ENCODE results near the gene ANK3.

Gene ANK3

DNA sequence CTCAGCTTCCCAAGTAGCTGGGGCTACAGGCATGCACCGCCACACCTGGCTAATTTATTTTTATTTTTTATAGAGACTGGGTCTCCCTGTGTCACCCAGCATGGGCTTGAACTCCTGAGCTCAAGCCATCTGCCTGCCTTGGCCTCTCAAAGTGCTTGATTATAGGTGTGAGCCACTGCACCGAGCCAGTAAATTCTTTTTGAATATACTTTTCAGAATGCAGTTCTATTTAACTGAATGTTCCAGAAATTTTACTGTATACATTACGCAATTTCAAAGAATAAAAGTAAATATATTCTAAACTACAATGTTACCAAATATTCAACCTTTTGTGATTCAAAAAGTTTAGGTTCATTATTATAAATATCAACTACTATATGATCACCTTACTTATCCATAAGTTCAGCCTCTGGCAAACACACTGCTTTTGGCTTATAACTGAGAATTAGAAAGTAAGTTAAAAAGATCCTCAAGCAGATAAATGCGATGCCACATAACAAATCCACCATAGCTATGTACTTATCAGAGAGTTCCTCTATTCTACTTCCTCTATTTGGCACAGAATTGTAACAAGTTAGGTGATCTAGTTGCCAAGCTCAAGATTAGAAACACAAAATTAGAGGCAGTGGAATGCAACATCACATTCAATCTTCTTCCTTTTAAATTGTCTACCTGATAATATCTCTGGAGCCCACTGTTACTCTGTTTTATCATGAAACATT is 118.2 kb downstream of the ANK3 start:
- no peak for DNase-seq

DNA sequence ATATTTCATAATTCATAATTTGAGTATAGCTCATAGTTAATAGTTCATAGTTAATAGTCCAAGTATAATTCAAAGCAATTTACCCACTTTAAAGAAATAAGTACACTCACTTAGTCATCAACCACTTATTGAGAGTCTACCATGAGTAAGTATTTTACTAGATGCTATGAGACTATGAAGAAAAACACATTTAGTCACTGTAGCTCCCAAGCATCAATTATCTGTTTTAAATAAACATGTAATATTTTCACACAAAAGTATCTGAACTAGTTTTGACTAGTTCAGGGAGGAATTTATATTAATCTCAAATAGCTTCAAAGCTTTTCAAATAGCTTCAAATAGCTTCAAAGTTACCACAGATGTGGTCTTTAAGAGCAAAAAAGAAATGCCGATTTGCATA is 119.2 kb downstream of the ANK3 start:
- DNase-seq, result no peak

DNA sequence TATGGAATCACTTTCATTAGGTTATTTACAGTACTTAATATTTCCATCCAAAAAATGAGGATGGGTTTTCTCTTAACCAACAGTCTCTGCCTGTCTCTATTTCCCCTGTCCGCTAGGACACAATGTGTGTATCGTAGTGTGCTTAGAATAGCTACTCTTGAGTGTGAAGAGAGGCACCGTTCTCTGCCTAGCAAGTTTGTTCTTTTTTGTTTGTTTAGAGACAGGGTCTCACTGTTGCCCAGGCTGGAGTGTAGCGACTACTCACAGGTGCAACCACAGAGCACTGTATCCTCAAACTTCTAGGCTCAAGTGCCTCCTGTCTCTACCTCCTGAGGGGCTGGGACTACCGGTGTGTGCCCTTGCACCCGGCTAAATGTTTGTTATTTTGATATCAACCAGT is 121.9 kb downstream of the ANK3 start:
- no peak for DNase-seq

DNA sequence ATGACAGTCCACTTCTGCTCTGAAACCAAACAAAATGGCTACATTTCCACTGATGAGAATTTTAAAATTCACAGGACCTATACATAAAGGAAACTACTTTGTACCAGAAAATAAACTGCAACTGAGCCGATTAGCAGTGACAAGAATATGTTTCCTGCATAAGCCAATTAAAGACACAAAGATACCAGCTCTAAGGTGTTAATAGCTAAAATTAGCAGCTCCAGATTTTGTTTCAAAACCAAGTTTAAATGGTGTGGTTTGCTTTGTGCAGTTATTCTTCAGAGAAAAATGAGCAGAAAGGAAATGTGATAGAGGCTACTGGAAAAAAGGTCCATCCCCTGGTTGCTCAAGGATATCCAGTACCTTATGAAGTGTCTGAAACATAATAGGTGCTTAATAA is 123.2 kb downstream of the ANK3 start:
- no peak for DNase-seq

DNA sequence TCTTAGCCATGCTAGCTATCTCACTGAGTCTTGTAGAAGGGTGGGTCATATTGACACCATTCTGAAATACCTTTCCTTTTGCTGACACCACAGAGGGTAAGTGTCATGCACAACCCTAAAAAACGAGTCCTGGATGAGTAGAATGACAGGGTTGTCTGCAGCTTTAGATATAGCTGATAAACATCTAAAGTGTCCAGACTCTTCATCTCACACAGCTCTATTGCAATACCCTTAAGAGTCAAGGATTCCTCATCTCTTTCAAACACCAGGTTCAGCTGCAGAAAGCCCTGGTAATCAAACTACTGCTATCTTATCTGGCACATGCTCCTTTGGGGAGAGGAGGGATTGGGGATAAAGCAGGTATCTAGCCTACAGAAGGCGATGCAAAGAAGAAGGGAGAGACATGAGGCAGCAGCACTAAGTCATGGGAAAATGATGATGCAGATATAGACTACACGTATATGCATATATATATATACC is 127.0 kb downstream of the ANK3 start:
- no peak for DNase-seq

DNA sequence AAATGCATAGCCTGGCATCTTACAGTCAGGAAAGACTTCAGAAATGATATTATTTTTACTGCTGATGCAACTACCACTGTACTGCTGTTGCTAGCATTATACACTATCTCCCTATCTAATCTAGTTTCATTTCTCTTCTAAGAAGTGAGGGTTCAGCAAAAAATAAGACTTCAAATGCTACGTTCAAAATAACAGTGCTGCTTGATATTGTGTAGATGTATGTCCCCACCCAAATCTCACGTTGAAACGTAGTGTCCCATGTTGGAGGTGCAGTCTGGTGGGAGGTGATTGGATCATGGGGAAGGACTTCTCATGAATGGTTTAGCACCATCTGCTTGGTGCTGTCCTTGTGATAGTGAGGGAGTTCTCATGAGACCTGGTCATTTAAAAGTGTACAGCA is 129.4 kb downstream of the ANK3 start:
- DNase-seq, result no peak

DNA sequence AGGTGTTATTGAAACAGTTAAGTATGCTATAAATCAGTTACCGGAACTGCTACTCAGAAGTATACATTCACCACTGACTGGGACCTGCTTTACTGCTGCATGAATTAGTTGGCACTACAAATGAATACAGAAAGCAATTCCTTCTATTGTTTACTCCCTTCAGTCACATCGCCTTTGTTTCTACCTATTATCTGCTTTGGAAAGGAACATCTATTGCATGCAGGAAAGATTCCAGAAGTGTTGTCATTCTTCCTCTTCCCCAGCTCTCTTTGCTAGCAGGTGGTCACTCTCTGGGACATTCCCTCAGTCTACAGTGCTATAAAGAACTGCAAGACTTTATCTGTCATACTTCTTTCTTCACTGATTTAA is 131.3 kb downstream of the ANK3 start:
- DNase-seq, result no peak

DNA sequence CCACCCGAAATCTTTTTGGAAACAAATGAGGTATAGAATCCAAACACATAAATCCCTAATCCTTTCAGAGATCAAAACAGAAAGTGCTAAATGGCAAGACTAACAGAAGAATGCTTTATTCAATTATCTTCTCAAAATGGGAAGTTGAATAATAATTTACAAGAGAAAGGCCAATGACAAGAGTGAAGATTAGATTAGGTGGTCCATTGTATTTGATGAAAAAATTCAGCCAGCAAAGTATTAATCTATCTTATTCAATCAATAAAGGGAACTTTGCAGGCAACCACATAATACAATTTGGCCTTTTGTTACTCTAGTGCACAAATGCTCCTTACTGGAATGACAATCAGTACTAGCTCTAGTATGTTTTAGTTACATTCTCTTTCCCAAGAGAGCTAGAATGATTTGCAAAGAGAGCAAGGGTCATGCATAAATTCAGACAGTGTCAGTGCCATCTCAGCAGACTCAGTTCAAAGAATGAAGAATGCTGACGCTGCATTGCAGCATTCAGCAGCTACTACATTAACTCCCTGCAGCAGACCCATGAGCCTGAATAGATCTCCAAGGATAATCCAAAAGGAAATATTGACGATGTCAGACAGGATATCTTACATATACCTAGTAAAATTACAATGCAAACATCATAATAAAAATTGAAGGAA is 131.8 kb downstream of the ANK3 start:
- no peak for DNase-seq

DNA sequence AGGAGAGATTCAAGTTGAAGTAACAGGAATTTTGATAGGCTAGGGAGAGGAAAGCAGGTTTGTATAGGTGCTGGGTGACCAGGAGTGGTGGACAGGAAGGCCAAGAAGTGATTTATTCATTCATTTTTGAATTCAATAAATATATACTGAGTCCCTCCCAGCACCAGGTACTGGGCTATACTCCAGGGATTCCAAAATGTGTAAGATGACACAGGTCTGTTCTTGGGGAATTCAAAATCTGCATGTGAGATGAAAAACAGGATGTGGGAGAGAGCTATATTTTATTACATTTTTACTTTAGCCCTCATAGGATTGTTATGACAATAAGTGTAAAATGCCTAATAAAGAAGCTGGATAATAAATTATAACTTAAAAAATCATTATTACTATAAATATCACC is 134.9 kb downstream of the ANK3 start:
- DNase-seq, result no peak

DNA sequence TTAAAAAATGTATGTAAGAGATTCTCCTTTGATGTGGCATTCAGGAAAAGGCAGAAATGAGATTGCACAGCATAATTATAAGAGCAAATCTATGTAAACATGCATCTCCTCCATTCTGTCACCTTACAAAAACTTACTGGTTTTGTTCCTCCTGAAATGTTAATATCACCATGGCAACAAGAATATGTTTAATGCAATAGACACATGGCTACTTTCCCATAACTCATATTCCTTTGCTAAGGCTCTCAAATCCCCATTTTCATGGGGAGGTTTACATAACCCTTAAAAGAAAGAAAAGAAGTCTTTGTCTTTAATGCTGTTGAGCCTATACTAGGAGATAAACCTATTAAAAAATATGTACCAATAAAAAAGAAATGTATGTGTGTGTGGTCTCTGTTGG is 136.2 kb downstream of the ANK3 start:
- DNase-seq, result no peak

DNA sequence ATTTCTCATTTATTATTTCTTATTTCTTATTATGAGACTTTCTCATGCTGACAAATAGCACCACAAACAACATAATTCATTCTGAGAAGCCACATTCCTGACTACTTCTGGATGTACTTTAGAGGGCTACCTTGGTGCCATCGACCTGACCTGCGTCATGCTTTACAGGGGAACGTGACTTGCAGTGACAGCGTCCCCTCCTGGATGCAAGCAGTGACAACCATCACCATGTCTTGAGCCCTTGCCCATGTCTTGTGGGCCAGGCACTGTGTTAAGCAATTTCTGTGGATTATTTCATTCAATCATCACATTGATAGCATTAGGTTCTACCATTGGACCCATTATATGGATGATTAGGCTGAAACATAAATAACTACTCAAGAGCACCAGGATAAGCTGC is 137.0 kb downstream of the ANK3 start:
- DNase-seq, result no peak

DNA sequence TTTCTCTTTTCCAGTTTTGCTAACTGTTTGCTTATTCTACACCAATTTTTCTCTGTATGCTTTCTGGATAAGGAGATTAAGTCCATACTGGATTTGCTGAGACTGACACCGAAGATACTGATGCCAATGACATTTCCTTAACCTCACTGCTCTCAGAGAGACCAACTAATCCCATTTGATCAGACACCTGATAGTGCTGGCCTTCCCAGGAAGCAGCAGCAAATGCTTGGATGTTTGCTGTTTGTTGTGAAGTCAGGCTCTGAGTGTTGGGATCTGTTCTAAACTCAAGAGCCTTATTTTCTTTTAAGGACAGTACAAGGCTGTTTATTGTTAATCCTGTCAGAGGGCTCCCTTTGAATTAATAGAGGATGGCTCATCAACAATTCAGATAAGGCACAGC is 143.3 kb downstream of the ANK3 start:
- no peak for DNase-seq

DNA sequence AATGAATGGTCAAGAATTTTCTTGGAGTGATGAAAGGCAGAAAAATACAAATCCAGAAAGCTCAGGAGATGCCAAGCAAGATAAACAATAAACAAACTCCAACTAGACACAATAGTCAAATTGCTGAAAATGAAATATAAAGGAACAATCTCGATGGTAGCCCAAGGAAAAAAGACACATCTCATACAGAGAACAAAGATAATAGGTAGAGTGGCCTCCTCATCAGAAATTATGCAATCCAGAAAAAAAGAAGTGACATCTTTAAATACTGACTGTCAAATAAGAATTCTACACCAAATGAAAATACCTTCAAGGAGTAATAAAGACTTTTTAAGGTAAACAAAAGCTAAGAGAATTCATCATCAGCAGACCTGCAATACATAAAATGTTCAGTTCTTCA is 150.4 kb downstream of the ANK3 start:
- DNase-seq, result no peak

DNA sequence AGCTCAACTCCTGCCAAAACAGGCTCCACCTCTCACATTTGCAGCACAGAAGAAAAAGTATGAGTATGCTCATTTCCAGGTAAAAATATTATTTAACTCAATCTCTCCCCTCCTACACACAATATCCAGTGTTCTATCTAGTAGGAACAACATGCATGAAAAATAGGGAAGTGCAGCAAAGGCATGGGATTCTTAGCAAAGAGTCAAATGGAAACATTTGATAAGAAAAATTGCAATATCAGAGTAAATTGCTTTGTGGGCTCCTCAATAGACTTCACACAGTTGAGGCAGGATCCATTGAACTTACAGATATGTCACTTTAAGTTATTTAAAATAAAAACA is 150.9 kb downstream of the ANK3 start:
- DNase-seq, result no peak

DNA sequence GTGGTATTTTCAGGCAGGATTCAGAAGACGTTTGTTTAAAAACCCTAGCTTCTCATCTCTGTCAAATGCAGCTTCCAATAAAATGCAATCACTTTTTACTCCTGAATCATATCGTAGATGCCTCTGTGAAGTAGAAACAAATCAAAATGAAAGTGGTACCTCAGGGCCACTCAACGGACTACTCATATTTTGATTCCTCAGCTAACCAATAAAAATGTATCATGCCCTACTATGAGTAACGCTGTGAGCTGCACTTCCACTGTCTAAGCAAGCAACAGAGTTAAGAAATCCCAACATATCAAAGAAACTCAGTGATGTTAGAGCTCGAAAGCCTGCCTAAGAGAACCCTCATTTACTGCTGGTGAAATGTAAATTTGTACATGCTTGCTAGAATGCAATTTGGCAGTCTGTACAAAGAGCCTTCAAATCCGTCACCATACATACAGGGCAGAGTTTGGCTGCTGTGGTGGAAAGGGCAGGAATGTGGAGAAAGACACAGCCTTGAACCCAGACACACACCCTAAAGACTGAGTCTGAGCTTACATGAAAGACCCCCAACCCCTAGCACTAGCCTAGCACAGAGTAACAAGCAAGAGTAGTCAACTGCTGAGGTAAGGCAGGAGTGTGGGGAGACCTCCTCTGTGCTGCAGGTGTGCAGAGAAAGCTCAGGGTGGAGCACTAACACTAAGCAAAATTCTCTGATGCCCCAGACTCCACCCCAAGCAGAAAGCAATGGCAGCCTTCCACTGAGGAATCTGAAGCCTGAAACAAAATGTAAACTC is 151.5 kb downstream of the ANK3 start:
- no peak for DNase-seq

DNA sequence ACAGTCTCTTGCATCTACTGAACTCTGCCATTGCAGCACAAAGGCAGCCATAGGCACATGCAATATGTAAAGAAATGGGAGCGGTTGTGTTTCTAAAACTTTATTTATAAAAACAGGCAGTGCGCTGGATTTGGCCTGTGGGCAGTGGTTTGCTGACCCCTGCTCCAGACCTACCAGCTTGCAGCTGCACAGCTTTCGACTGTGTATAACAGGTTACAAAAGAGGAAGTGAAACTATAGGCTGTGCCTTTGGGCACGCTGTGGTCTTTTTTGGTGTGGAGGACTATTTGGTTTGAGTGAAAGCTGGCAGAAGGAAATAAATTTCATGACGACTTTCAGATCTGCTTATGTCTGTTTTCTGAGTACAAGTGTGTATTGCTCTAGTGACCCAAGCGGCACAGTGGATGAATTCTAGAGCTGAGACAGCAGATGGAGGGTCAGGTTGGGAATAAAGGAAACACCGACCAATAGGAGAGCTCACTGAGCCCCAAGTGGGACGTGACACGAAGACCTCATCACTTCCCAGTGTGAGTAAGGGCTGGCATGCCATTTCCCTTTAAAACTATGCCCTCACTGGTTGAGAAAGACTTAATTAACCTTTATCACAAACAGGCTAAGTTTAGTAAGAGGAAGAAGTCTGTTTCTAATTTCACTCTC is 152.7 kb downstream of the ANK3 start:
- DNase-seq, result no peak

DNA sequence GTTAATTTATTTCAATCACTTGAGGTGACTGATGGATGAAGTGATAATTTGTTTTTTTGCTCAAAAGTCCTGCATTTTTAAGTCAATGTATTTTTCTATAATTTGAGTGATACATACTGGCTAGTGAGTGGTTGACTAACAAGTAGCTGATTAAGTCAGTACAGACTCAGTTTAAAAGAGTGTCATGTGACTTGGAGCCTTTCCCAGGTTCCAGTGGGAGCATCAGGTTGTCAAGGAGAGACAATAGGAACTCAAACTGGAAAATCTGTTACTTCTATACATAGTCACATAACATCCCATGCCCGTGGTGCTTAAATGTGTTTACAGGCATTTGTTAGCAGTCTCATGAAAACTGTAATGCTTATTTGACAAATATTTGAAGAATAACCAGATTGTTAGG is 154.7 kb downstream of the ANK3 start:
- DNase-seq, result no peak

DNA sequence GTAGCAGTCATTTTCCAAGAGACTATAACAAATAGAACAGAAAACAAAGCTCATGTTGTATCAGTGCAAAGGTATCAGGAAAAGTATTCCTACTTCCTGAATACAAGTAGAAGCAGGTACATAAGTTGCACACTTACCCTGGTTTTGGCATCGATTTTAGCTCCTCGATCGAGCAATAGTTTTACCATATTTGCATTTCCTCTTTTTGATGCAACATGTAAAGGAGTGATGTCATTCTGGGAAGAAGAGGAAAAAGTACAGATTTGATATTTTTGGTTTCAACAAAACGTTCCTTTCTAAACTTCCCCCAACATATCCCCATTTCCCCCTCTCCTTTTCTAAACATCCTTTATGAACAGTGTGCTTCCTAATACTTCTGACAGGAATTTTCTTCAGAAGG is 155.1 kb downstream of the ANK3 start:
- no peak for DNase-seq

DNA sequence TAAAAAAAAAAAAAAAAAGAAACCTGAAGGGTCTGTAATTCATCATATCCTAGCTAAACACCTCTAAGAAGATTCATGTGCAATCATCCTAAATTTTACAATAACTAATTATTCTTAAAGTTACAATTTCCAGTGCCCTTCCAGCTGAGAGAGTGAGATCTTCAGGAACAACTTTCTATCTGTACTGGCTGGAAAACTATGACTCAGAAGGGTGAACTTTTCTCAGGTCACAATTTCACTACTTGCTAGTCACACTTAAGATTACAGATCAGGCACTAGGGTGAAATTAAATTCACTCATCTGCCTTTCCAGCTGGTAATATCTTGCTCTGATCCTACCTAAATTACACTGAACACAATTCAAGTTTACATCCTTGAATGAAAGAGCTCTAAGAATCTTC is 158.8 kb downstream of the ANK3 start:
- DNase-seq, result no peak

DNA sequence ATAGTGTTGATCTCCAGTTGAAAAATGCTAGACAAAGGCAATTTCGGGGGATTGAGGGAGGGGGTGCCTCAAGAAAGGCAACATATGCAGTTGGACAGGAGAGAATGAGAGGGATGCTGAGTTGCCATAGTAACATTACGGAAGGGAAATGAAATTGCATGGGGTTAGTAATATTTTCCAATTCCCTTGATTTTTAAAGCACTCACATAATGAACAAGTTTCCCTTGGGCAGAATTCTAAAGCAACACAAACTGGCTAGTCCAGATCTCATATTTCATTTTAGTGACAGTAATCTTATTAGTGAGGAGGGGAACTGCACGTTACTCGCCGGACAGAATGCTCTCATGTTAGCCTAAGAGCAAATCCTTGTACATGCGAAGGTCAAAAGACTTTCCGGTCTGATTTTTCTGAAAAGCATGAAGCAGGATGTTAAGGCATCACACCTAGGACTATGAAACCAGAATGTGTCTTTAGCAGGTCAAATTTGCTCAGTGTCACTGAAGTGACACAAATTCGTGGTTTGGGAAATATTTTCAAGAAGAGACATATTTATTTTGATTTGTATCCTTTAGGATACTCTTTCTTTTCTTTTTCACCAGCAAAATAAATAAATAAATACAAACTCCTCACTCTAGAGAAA is 165.5 kb downstream of the ANK3 start:
- DNase-seq, result no peak

DNA sequence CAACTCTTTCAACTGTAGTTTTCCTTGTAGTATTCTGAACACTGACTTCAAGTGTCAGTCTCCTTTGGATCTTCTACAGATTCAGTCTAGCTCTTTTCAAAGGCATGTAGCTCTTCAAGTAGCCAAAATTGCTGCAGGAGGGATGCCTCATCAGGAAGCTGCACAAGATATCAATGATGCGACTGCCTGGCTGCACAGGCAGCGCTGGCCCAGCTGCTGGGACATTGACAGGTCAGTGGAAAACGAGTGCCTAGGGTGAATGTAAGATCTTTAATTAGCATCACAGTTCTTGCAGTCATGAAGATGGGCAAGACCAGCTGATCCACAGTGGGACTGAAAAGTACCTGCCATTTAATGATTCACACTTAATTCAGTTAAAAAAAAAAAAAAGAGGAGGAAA is 167.6 kb downstream of the ANK3 start:
- no peak for DNase-seq

DNA sequence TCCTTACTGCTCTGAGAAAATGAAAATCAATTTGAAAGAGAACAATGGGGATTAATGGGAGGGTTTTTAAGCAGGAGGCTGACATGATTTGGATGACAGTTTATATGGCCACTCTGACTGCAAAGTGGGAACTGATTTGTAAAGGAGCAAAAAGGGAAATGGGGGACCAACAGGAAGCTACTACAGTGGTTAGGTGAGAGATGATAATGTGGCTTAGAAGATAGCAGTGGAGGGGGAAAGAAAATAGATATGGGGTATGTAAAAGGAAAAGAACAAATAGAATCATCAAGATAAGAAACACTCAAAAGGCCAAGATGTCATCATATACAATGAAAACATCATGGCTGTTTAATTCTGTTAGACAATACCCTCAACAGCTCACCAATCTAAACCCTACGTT is 177.5 kb downstream of the ANK3 start:
- no peak for DNase-seq

DNA sequence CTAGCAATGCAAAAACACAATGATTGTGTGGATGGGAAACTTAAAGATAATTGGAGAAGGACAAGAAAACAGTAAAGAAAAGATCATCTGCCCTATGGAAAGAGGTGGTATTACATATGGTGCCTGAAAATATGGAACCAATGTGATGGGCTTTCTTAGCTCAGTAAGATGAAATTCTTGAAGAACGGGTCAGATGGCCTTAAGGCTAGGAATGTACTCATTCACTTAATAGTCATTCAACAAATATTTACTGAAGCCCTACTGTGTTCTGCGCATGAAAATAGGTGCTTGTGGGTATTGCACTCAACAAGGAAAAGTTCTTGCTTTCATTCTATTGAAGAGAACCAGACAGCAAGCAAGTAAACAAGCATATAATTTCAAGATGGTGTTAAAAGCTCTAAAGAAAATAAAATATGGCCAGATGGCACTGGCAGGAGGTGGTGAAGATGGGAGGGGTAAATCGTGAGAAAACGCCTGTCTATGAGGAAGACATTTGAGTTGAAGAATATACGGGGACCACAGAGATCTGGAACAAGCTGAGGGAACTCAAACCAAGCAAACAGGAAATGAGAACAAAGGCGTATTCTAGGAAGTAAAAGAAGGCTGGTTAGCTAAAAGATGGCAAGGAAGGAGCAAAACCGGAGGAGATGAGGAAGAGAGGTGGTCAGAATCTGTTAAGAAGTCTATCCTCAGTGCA is 179.7 kb downstream of the ANK3 start:
- DNase-seq, result no peak
